Activated B cell treated with CpG ODN at 0.5 μM for 24 hours (primary cell): ENCODE results near the gene DHH. TPM values are rescaled to one million over a fixed set of nuclear protein-coding genes. Genes with fewer than 3 reads are reported as not detected.
"Not testable (repeated sequence)": the region's sequence is repeated elsewhere in the genome, so short reads cannot be mapped to it uniquely, and the experiment has no call there.

Source experiments
- ATAC-seq: fragments of 200-7000 bp; cut with Tn5 transposase; one replicate; pipeline ENCODE4 v1.10.0; 2021; ENCODE audit warnings: low read depth, mild to moderate bottlenecking, moderate library complexity
- CTCF ChIA-PET: fragments of 350-600 bp; sonication (Branson Sonifier 250); formaldehyde crosslinking; loops from one replicate; lab custom pipeline; 2021; ENCODE audit warnings: antibody characterized with exemption; lab: Charles Lee
- POLR2A ChIA-PET: fragments of 350-600 bp; sonication (Branson Sonifier 250); formaldehyde crosslinking; loops from one replicate; lab custom pipeline; 2021; ENCODE audit warnings: antibody characterized with exemption; lab: Charles Lee
- DNase-seq: peaks from one replicate; pipeline ENCODE4 v3.0.0; 2022
- H3K27ac Mint-ChIP-seq: one replicate; pipeline ENCODE4 v1.8.0; 2020; ENCODE audit warnings: mixed read lengths
- H3K27me3 Mint-ChIP-seq: one replicate; pipeline ENCODE4 v1.8.0; 2021; ENCODE audit warnings: mixed read lengths
- H3K36me3 Mint-ChIP-seq: one replicate; pipeline ENCODE4 v1.8.0; 2021; ENCODE audit warnings: low read depth, mixed read lengths
- H3K4me1 Mint-ChIP-seq: one replicate; pipeline ENCODE4 v1.8.0; 2021; ENCODE audit warnings: mixed read lengths
- H3K4me3 Mint-ChIP-seq: one replicate; pipeline ENCODE4 v1.8.0; 2020; ENCODE audit warnings: mild to moderate bottlenecking, mixed read lengths
- H3K9me3 Mint-ChIP-seq: one replicate; pipeline ENCODE4 v1.8.0; 2020; ENCODE audit warnings: mixed read lengths
- intact Hi-C: fragments of 100-400 bp; cut with micrococcal nuclease; formaldehyde crosslinking; loops from one replicate; pipeline ENCODE4 v1.15.1; 2024
- total RNA-seq: library from RNA; stranded (reverse); gene quantifications from 2 replicates; pipeline ENCODE4 v1.2.3, GENCODE V29; 2022
- TF ChIP-seq, protein P1 (sequence below): fragments of 200-600 bp; IDR thresholded peaks from one replicate; pipeline ENCODE4 v1.8.0; 2022; ENCODE audit warnings: antibody characterized with exemption, mild to moderate bottlenecking

DHH gene
- total RNA-seq, result 0.09 TPM in 1 of 2 replicates, not detected in the other

DNA sequence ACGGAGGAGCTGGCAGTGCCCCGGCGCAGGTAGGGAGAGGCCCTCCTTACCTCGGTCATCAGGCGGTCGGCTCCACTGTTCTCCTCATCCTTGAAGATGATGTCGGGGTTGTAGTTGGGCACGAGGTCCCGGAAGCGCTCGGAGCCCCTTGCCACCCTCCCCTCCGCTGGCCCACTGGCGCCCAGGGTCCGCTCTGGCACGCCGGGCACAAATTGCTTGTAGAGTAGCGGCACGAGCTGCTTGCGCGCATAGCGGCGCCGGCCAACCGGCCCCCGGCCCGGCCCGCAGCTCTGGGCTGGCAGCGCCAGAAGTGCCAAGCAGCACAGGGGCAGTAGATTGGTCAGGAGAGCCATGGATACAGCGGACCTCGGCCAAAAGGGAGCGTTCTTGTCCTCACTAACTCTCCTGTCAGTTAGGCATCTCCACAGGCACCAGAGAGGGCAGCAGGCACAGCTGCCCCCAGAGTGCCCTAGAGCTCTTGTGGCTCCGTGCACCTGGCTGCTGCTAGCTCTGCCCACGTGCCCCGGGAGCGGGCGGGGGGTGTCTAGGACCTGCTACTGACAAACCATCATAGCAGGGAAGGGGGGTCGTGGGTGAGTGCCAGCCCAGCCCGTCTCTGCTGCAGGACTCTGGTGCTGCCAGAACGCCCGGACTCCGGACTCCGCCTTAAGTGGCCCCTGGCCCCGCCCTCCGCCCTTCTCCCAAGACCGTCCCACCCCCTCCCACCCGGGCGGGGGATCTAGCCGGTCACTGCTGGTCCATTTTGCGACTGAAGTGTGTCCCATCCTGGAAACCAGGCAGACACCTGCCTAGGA, at the start of gene DHH:
Gene DHH (minus strand): TSS at position 642 of the 815 bp plus-strand sequence. CDS start 289 bp downstream, at position 353.
- intact Hi-C loops, result loop anchor here (5.0 kb wide), 1 partner anchor 112 kb away; no protein-coding TSS in a partner anchor
- peaks cover 46% of the 10 kb centered on the region for H3K4me1 Mint-ChIP-seq
- no peak within 1 kb of the TSS for H3K27ac Mint-ChIP-seq
- no peaks in the 10 kb centered on the region for H3K9me3 Mint-ChIP-seq
- peaks cover 19% of the 10 kb centered on the region for H3K36me3 Mint-ChIP-seq
- peaks cover 48% of the 10 kb centered on the region for H3K27me3 Mint-ChIP-seq
- ChIA-PET POLR2A (interaction anchor here (0.5 to 2.0 kb wide), 7 partner anchors 10 to 141 kb away, joined by 3 to 6 read pairs (median 4); no protein-coding TSS in a partner anchor), CTCF (interaction anchor here (1.4 to 6.5 kb wide), 4 partner anchors 13 to 97 kb away, joined by 3 to 79 read pairs (median 18); partner anchors contain the start of gene RHEBL1)
- TF ChIP-seq, protein P1, sequence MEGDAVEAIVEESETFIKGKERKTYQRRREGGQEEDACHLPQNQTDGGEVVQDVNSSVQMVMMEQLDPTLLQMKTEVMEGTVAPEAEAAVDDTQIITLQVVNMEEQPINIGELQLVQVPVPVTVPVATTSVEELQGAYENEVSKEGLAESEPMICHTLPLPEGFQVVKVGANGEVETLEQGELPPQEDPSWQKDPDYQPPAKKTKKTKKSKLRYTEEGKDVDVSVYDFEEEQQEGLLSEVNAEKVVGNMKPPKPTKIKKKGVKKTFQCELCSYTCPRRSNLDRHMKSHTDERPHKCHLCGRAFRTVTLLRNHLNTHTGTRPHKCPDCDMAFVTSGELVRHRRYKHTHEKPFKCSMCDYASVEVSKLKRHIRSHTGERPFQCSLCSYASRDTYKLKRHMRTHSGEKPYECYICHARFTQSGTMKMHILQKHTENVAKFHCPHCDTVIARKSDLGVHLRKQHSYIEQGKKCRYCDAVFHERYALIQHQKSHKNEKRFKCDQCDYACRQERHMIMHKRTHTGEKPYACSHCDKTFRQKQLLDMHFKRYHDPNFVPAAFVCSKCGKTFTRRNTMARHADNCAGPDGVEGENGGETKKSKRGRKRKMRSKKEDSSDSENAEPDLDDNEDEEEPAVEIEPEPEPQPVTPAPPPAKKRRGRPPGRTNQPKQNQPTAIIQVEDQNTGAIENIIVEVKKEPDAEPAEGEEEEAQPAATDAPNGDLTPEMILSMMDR, result no peak
- H3K4me3 Mint-ChIP-seq, result peak within 1 kb of the TSS; percentile 54
- ATAC-seq (no peak), DNase-seq (no peak)

DNA sequence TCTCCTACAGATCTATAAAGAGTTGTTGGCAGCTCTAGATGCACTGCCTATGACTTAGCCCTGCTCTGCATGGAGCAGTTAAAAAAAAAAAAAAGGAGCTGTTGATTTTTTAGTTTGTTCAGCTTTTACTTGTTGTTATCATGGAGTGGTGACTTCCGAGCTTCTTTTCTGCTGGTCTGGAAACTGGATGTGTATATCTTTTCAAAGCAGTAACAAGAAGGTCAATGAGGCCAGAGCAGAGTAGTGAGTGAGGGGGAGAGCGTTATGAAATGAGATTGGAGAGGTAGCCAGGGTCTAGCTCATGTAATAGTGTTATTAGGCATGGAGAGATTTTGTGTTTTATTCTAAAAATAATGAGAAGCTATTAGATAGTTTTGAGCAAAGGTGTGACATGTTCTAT, 49.8 kb upstream of the DHH start:
- Mint-ChIP-seq H3K9me3 (no peaks in the 10 kb centered on the region), H3K36me3 (no peaks in the 10 kb centered on the region), H3K27ac (no peak overlapping the region), H3K27me3 (no peaks in the 10 kb centered on the region), H3K4me3 (no peak overlapping the region), H3K4me1 (no peaks in the 10 kb centered on the region)
- CTCF ChIA-PET, result no interaction called here
- TF ChIP-seq, protein P1, result no peak
- ATAC-seq (no peak), DNase-seq (no peak)
- POLR2A ChIA-PET, result interaction anchor here (1.2 kb wide), 1 partner anchor 13 kb away, joined by 6 read pairs; the partner anchor contains the start of gene TUBA1B
- intact Hi-C loops, result no loop called here

DNA sequence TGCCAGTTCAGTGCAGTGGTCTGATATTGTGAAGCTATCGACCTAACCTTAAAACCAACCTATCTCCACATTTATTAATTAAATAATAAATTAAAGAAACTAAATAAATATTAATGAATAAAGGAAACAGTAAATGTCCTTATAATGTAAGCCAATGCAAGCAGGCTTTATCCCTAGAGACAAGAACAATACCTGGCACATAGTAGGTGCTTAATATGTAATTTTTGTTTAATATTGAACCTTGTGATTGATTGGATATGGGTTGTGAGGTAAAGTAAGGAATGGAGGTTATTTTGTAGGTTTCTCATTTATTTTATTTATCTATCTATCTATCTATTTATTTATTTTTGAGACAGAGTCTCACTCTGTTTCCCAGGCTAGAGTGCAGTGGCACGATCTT, 44.4 kb upstream of the DHH start:
- Mint-ChIP-seq H3K27ac (no peak overlapping the region), H3K9me3 (no peaks in the 10 kb centered on the region), H3K4me3 (no peak overlapping the region), H3K36me3 (no peaks in the 10 kb centered on the region), H3K27me3 (no peaks in the 10 kb centered on the region), H3K4me1 (peaks cover 8% of the 10 kb centered on the region)
- DNase-seq (no peak), ATAC-seq (no peak)
- intact Hi-C loops, result no loop called here
- ChIA-PET CTCF (no interaction called here), POLR2A (no interaction called here)
- TF ChIP-seq, protein P1, result no peak

DNA sequence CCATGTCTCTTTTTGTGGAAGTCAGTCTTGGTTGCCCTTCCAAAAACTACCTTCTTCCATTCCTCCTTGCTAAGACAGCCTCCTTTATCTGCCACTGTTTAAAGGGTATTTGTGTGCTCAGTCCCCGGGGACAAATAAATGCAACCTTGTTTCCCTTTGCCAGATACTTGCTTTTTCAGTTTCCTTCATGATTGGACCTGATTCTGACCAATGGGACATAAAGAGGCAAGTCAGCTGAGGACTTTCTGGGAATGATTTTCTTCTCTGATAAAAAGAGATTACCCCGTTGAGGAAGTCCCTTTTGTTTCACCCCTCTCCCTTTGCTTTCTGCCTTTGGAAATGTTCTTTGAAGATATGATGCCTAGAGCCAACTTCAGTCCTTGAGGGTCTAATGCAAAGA, 44.0 kb upstream of the DHH start:
- Mint-ChIP-seq H3K27ac (no peak overlapping the region), H3K9me3 (no peaks in the 10 kb centered on the region), H3K4me3 (no peak overlapping the region), H3K4me1 (peaks cover 11% of the 10 kb centered on the region), H3K27me3 (no peaks in the 10 kb centered on the region), H3K36me3 (no peaks in the 10 kb centered on the region)
- TF ChIP-seq, protein P1, result no peak
- DNase-seq (no peak), ATAC-seq (no peak)
- intact Hi-C loops, result no loop called here
- ChIA-PET CTCF (no interaction called here), POLR2A (no interaction called here)

DNA sequence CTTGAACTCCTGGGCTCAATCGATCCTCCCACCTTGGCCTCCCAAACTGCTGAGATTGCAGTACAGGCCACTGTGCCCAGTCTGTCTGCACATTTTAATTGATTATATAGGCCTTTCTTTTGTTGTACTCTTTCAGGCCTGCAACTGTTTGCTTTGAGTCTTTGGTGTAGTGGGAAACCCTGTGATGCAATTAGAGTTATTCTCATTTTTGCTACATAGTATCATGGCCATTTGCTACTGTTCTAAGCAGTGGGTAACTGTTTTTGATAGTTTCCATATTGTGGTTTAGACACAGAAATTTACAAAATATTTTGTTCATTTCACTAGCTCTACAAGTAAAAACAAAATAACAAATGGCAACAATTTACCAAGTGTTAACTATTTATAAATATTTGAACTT, 42.9 kb upstream of the DHH start:
- intact Hi-C loops, result no loop called here
- Mint-ChIP-seq H3K9me3 (no peaks in the 10 kb centered on the region), H3K4me1 (peaks cover 22% of the 10 kb centered on the region), H3K27me3 (no peaks in the 10 kb centered on the region), H3K27ac (no peak overlapping the region), H3K36me3 (no peaks in the 10 kb centered on the region), H3K4me3 (no peak overlapping the region)
- ChIA-PET CTCF (no interaction called here), POLR2A (interaction anchor here (0.6 kb wide), 1 partner anchor 103 kb away, joined by 5 read pairs; no protein-coding TSS in a partner anchor)
- DNase-seq (no peak), ATAC-seq (no peak)
- TF ChIP-seq, protein P1, result no peak

DNA sequence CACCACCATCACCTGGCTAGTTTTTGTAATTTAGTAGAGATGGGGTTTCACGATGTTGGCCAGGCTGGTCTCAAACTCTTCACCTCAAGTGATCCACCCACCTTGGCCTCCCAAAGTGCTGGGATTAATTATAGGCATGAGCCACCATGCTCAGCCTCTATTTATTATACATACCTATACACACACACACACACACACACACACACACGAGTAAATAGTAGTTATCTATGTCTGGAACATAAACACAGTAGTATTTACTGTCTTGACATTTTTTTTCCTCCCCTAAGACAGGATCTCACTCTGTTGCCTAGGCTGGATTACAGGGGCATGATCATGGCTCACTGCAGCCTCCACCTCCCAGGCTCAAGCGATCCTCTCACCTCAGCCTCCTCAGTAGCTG, 42.4 kb upstream of the DHH start:
- H3K4me3 Mint-ChIP-seq, ATAC-seq, H3K27me3 Mint-ChIP-seq, CTCF ChIA-PET, intact Hi-C loops, DNase-seq, H3K36me3 Mint-ChIP-seq, H3K27ac Mint-ChIP-seq, H3K9me3 Mint-ChIP-seq: not testable (repeated sequence)
- H3K4me1 Mint-ChIP-seq, result peaks cover 27% of the 10 kb centered on the region
- POLR2A ChIA-PET, result interaction anchor here (0.7 kb wide), 1 partner anchor 145 kb away, joined by 7 read pairs; no protein-coding TSS in a partner anchor
